ENCODE results near the gene CC2D1A. TPM values are rescaled to one million over a fixed set of nuclear protein-coding genes. Genes with fewer than 3 reads are reported as not detected.

CC2D1A gene
- total and polyA plus RNA-seq, 2 experiments from 2014 or later: 23.1 to 39.7 TPM

DNA sequence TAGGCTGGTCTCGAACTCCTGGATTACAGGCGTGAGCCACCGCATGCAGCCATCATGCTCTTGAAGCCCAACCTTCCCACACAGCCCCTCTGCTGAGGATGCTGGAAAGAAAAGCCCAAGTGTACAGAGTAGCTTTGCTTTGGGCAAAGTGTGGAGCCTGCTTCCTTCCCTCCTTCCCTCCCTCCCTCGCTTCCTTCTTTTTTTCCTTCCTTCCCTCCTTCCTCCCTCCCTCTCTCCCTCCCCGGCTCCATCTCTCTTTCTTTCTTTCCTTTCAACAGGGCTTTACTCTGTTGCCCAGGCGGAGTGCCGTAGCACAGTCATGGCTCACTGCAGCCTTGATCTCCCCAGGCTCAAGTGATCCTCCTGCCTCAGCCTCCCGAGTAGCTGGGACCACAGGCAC, 2.7 kb downstream of the CC2D1A start (continued):
- TF ChIP-seq CREB1 (CRISPR knock-in tag; IDR thresholded peaks at IDR 0.05; ENCODE audit: low read depth): no peak
- no peak for TF ChIP-seq STAT1 (IDR thresholded peaks at IDR 0.05; ENCODE audit: unreplicated experiment)
- TF ChIP-seq ZNF331 (CRISPR knock-in tag; IDR thresholded peaks at IDR 0.05; ENCODE audit: low read depth): no peak
- no peak for TF ChIP-seq CTCF (conservative IDR thresholded peaks at IDR 0.05; ENCODE audit: low read depth in 2 of 2)
- no peak for TF ChIP-seq ETS1 (IDR thresholded peaks at IDR 0.05)
- TF ChIP-seq NANOG (IDR thresholded peaks at IDR 0.05; ENCODE audit: borderline replicate concordance): no peak
- no peak for TF ChIP-seq JUNB (IDR thresholded peaks at IDR 0.05; ENCODE audit: unreplicated experiment)
- TF ChIP-seq POLR2AphosphoS5 (IDR thresholded peaks at IDR 0.05; ENCODE audit: low read depth): no peak
- no peak for TF ChIP-seq EZH2phosphoT487 (IDR thresholded peaks at IDR 0.05; ENCODE audit: unreplicated experiment)
- no peak for TF ChIP-seq EZH2 (IDR thresholded peaks at IDR 0.05; ENCODE audit: low read depth, unreplicated experiment)
- no peak for TF ChIP-seq ZNF114 (CRISPR knock-in tag; IDR thresholded peaks at IDR 0.05)

DNA sequence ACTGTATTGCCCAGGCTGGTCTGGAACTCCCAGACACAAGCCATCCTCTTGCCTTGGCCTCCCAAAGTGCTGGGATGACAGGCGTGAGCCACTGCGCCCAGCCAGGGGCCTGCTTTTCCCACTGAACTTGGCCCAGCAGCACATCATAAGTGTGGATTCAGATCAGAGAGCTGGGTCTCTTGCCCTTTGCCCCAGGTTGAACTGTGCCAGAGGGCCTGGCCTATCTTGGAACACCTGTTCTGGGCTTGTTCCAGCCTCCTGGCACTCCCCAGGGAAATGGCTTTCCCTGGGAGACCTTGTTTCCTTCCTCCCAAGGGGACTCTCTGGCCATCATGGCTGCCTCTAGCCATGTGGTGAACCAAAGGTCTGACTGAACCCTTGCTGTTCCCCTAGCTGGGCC, 3.4 kb downstream of the CC2D1A start:
- Histone ChIP-seq H2AFZ (no peak overlapping the region), H3K4me1 (ENCODE audit: insufficient read depth) (0 out of 2 replicates have a peak, but pooled peaks cover 5% of the 10 kb centered on the region), H3K27ac (ENCODE audit: low read depth) (no peak overlapping the region), H3K79me2 (replicated peaks; ENCODE audit: insufficient read depth) (peaks cover 4% of the 10 kb centered on the region; the same call in 1 of the 2 replicates), H3K4me3 (no peak overlapping the region), H3K9me2 (ENCODE audit: insufficient read depth) (no peaks in the 10 kb centered on the region), H4K20me1 (replicated peaks; ENCODE audit: insufficient read depth) (no peaks in the 10 kb centered on the region), H3K36me3 (ENCODE audit: insufficient read depth) (peaks cover under 1% of the 10 kb centered on the region; the same call in 1 of the 2 replicates), H3K4me2 (no peak overlapping the region), H3K27me3 (ENCODE audit: insufficient read depth) (peaks cover 10% of the 10 kb centered on the region; the same call in 1 of the 2 replicates), H3F3A (replicated peaks; ENCODE audit: low read depth) (no peaks in the 10 kb centered on the region)
- DNase-seq (ENCODE audit: low spot score): no peak
- Mint-ChIP-seq H3K4me3 (no peak overlapping the region), H3K36me3 (ENCODE audit: low read depth) (peaks cover 23% of the 10 kb centered on the region), H3K27me3 (ENCODE audit: insufficient read depth, low read depth, poor library complexity) (peaks cover 25% of the 10 kb centered on the region), H3K4me1 (peaks cover 5% of the 10 kb centered on the region; the same call in 2 of the 3 replicates), H3K9me3 (peaks cover 4% of the 10 kb centered on the region; the same call in 2 of the 3 replicates), H3K27ac (no peak overlapping the region)
- ATAC-seq: no peak
- TF ChIP-seq ZNF462 (CRISPR knock-in tag; IDR thresholded peaks at IDR 0.05) (no peak), STAT1 (IDR thresholded peaks at IDR 0.05; ENCODE audit: unreplicated experiment) (no peak), NANOG (IDR thresholded peaks at IDR 0.05; ENCODE audit: borderline replicate concordance) (no peak), EZH2phosphoT487 (IDR thresholded peaks at IDR 0.05; ENCODE audit: unreplicated experiment) (no peak), ZNF114 (CRISPR knock-in tag; IDR thresholded peaks at IDR 0.05) (no peak), ETS1 (IDR thresholded peaks at IDR 0.05) (no peak)
